ENCODE results near the gene HSP90AA1.
A peak's percentile ranks its signal among the peaks of the same experiment; 100 is the strongest.
"Not testable (repeated sequence)": the region's sequence is repeated elsewhere in the genome, so short reads cannot be mapped to it uniquely, and the experiment has no call there.

HSP90AA1 gene

DNA sequence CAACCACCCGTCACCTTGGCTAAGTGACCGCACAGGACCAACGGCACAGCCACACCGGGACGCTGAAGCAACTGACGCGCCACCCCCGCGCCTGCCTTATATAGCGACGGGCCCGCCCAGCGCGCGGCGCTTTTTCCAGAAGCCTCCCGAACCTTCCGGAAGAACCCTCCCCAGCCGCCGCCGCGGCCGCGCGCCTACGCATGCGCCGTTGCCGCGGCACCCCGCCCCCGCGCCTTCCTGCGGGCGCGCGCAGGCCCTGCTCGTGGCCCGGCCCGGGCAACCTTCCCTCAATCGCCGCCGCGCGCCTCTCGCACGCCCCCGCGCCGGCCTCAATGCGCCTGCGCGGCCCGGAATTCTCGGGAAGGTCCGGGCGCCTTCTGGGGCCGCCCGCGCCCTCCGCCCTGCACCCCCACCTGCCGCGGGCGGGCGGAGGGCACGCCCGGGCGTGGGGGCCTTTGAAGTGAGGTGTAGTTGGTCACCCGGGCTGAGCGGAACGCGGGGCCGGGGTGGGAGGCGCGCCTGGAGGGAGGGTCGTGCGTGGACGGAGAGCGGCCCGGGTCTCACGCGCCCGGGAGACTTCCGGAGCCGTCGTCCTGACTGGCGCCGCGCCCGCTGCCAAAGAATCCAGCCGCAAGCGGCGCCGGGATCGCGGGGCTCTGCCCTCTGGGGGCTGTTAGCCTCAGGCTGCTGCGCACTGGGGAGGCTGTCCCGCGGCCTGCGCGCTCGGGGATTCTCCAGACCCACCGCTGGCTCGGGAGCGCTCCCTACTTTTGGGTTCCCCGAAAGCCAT lies at the start of gene HSP90AA1:
TSS of gene HSP90AA1 (minus strand) at position 73 of the 790 bp plus-strand sequence. CDS start 666 bp downstream, outside the sequence.
- peak; percentile 98 for DNase-seq

DNA sequence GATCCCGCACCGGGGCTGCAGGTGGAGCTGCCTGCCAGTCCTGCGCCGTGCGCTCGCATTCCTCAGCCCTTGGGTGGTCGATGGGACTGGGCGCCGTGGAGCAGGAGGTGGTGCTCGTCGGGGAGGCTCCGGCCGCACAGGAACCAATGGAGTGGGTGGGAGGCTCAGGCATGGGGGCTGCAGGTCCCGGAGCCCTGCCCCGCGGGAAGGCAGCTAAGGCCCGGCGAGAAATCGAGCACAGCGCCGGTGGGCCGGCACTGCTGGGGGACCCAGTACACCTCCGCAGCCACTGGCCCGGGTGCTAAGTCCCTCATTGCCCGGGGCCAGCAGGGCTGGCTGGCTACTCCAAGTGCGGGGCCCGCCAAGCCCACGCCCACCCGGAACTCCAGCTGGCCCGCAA lies 48.6 kb upstream of the HSP90AA1 start:
- DNase-seq = not testable (repeated sequence)

DNA sequence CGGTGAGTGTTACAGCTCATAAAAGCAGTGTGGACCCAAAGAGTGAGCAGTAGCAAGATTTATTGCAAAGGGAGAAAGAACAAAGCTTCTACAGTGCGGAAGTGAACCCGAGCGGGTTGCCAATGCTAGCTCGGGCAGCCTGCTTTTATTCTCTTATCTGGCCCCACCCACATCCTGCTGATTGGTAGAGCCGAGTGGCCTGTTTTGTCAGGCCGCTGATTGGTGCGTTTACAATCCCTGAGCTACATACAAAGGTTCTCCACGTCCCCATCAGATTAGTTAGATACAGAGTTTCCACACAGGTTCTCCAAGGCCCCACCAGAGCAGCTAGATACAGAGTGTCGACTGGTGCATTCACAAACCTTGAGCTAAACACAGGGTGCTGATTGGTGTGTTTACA lies 47.9 kb upstream of the HSP90AA1 start:
- not testable (repeated sequence) for DNase-seq

DNA sequence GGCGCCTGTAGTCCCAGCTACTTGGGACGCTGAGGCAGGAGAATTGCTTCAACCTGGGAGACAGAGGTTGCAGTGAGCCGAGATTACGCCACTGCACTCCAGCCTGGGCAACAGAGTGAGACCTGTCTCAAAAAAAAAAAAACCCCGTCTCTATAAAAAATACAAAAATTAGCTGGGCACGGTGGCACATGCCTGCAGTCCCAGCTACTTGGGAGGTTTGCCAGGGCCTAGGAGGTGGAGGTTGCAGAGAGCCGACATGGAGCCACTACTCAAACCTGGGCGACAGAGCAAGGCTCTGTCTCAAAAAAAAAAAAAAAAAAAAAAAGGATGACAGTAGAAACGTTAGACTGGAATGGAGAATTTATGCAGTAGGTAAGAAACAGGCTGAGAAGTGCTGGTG lies 47.2 kb upstream of the HSP90AA1 start:
- DNase-seq = not testable (repeated sequence)

DNA sequence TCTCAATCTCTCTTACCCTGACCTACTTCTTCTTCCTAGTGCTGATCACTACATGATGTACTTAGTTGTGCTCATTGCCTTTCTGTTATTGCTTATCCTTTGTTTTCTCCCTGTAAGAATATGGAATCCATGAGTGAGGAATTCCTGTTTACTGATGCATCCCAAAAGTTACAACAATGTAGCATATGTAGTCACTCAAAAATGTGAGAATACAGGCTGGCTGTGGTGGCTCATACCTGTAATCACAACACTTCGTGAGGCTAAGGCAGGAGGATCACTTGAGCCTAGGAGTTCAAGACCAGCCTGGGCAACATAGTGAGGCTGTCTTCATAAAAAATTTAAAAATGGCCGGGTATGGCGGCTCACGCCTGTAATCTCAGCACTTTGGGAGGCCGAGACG lies 44.9 kb upstream of the HSP90AA1 start:
- DNase-seq = no peak

DNA sequence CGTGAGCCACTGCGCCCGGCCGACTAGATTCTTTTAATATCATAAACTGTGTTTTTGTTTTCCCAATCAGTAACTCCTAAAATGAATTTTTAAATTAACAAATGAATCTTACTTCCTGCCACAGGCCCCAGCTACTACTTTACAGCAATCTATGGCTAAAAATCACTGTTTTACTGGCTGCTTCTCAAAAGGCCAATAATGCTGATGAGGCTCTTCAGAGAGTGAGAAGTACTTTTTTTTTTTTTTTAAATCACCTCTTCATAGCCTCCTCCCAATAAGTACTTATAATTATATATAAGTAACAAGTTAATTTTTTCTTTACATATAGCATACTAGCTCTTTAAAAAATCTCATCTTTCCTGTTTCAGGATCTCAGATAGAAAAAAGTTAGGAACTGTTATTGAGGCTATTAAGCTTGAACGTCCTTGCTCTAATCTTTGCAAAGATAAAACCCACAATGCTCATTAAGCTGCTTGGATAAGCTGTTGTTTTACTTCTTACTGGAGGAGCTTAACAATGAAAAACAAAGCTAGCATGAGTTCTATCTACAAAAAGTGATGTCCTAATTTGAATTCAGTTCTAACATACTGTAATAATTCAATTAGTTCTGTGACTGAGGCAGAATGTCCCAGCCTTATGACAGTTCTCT lies 40.1 kb upstream of the HSP90AA1 start:
- DNase-seq = no peak

DNA sequence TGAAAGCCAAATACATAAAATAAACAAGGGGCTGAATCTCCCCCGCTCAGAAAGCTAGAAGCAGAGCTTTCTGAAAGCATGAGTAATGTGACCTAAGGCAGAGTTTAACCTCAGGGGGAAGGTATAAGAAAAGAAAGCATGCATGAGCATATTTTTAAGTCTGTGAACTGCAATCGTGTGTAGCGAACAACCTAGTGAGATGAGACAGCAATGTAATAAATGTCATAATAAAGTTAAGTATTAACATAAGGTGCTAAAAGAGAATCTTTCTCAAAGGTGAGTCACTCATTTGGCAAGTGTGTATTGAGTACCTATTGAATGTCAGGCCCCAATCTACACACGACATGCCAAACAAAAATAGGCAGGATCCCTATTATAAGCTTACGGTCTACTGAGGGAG lies 38.7 kb upstream of the HSP90AA1 start:
- DNase-seq = no peak

DNA sequence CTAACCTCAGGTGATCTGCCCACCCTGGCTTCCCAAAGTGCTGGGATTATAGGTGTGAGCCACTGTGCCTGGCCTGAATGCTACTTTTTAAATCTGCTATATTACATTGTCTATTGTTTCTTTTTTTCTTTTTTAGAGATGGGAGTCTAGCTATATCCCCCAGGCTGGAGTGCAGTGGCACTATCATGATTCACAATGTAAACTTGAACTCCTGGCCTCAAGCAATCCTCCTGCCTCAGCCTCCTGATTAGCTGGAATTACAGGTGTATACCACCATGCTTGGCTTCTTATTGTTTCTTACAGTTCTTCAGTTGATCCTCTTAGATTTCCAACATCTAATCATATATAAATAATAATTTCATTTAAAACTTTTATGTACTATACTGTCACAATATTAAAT lies 37.6 kb upstream of the HSP90AA1 start:
- DNase-seq = no peak

DNA sequence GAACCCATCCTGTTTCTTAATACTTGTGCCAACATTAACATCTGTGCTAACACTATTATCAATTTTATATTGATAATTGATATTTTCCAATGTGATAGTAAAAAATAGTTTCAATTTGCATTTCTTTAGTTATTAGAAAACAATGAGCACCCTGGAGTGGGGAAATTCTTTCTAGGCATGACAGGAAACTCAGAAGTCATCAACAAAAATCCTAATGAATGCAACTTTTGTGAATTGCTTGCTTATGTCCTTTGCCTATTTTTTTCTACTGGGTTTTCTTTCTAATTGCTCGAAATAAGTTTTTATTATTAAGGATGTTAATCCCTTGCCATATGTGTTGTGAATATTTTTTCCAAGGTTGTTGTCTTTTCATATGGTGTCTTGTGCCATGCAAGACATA lies 34.7 kb upstream of the HSP90AA1 start:
- DNase-seq = no peak

DNA sequence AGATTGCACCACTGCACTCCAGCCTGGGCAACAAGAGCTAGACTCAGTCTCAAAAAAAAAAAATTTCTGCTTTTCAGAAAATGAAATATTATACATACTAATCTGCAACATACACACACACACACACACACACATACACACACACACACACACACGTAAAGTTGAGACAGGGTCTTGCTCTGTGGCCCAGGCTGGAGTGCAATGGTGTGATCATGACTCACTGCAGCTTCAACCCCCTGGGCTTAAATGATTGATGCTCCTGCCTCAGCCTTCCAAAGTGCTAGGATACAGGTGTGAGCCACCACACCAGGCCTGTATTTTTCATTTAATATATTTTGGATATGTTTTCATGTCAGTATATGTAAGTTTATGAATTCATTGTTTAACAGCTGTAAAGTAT lies 34.0 kb upstream of the HSP90AA1 start:
- DNase-seq = no peak

DNA sequence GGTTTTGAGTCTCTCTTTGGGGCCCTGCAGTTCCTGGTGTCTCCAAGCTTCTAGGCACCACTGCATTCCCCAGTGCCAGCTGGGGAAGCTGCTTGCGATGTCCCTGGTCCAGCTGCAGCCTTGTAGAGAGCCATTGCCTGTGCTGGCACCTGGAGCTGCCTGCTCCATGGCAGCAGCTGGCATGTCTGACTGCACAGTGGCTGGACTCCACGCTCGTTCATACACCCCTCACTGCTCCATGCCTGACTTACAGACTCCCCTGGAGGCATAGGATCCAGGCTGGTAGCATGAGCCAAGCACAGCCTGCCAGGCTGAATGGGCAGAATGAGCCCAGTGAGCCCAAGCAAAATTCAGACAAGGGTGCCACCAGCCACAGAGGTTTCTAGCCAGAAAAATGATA lies 31.0 kb upstream of the HSP90AA1 start:
- DNase-seq = no peak

DNA sequence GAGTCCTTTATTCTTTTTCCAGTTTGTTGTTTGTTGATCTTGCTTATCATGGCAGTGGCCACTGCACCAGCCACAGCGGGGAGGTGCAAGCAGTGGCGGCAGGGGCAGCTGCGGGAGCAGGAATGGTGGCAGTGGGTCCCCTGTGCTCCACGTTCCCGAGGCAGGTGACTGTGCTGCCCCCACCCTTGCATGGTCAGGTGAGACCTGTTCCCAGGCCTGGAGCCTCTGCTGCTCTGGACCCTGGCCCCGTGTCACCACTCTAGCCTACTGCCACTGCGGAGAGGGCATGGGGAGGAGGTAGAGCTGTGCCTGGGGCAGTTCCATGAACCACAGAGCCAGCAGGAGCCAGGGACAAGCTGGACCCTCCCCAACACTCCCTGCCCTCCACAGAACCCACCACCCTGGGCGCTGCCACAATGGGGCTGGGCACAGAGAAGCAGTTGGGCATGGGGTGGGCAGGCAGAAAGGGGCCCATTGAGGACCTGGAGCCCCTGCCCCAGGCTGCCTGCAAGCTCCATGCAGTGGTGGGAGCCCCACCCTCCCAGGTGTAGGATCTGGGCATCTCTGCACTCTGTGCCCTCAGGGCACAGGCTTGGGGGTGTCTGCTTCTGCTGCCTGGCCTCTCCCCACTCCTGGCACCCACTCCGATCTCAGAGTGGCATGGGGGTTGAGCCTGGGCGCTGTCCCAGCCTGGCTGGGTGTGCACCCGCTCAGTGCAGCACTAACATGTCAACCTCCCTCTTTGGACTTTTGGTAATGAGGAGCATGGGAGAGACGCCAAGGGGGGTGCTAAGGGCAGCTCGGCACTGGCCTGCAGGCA lies 29.7 kb upstream of the HSP90AA1 start:
- no peak for DNase-seq

DNA sequence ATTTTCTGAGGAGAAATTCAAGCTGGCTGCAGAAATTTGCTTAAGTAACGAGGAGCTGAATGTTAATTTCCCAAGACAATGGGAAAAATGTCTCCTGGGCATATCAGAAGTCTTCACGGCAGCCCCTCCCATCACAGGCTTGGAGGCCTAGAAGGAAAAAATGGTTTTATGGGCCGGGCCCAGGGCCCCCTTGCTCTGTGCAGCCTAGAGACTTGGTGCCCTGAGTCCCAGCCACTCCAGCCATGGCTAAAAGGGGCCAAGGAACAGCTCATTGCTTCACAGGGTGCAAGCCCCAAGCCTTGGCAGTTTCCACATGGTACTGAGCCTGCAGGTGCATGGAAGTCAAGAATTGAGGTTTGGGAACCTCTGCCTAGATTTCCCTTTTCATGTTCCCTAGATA lies 24.3 kb upstream of the HSP90AA1 start:
- DNase-seq = no peak

DNA sequence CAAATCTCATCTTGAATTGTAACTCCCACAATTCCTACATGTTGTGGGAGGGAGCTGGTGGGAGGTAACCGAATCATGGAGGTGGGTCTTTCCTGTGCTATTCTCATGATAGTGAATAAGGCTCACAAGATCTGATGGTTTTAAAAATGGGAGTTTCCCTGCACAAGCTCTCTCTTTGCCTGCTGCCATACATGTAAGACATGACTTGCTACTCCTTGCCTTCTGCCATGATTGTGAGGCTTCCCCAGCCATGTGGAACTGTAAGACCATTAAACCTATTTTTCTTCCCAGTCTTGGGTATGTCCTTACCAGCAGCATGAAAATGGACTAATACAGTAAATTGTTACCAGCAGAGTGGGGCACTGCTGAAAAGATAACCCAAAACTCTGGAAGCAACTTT lies 22.5 kb upstream of the HSP90AA1 start:
- not testable (repeated sequence) for DNase-seq

DNA sequence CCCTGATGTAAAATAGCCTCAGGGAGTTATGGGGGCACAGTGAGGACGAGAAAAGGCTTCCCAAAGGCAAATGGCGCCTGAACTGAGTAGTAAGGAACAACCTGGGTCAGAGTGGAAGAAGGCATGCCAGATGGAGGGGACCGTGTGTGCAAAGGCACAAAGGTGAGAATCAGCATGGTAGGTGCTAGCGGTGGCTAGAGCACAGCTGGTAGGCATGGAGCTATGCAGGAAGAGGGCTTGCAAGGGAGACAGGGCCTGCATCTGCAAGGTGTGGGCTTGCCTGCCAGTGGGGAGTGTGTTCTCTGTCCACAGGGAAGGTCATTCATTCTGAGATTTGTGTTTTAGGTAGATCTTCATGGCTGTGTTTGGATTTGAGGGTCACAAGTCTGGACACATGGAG lies 18.5 kb upstream of the HSP90AA1 start:
- DNase-seq = no peak

DNA sequence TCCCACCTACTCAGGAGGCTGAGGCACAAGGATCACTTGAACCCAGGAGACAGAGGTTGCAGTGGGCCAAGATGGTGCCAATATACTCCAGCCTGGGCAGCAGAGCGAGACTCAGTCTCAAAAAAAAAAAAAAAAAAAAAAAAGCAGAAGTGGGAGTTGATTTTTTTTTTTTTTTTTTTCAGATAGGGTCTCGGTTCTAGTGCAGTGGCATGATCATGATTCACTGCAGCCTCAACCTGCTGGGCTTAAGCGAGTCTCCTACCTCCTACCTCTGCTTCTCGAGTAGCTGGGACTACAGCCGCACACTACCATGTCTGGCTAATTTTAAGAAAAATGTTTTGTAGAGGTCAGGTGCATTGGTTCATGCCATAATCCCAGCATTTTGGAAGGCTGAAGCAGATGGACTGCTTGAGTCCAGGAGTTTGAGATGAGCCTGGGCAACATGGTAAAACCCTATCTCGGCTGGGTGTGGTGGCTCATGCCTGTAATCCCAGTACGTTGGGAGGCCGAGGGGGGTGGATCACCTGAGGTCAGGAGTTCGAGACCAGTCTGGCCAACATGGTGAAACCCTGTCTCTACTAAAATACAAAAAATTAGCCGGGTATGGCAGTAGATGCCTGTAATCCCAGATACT lies 16.3 kb upstream of the HSP90AA1 start:
- DNase-seq = no peak

DNA sequence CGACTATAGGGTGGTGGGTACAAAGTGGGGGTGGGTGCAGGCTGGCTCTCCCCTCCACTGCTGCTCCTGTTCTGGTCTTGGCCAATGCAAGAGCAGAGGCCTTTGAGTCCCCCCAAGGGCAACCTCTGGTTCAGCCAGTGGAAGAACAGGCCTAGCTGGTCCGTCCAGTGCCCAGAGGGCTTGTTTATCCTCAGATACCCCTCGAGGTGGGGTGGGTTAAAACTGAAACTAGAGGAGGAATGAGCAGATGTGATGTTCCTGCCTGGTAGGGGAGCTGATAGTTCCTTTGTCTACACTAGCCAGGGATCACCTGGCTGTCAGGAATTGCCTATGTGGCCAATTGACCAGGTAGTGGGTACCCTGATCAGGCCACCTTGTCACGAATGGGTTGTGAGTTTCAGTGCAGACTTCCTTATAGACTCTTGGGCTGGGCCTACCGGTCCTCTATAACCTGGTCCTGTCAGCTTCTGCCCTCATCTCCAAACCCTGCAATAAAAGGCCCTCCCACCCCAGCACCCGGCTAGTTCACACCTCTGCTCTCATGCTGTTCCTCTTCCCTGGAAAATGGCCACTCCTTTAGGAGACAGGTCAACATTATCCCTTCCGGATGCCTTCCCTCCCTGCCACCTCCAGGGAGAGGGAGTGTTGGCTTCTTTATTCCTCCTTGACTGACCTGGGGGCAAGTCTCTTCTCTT lies 10.7 kb upstream of the HSP90AA1 start:
- peak; percentile 57 for DNase-seq

DNA sequence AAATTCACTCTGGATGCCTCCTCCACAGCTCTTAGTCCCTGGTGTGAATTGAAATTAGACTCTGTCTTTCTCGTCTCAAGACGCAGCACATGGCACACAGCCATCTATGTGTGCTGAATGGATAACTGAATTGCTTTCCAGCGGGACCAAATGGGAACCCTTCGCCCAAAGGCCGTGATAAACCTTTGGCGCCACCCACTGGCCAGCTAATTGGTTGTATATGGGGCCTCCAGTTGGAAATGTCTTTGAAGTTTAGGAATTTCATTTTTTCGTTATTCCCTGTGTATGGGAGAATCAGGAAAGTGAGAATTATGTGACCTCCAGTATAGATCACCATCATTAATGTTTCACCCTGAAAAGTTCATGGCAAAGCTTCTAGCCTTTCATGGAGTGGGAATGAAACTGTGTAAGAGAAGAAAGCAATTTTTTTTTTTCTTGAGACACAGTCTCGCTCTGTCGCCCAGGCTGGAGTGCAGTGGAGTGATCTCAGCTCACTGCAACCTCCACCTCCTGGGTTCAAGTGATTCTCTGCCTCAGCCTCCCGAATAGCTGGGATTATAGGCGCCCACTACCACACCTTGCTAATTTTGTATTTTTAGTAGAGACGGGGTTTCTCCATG lies 9.8 kb upstream of the HSP90AA1 start:
- peak; percentile 90 for DNase-seq

DNA sequence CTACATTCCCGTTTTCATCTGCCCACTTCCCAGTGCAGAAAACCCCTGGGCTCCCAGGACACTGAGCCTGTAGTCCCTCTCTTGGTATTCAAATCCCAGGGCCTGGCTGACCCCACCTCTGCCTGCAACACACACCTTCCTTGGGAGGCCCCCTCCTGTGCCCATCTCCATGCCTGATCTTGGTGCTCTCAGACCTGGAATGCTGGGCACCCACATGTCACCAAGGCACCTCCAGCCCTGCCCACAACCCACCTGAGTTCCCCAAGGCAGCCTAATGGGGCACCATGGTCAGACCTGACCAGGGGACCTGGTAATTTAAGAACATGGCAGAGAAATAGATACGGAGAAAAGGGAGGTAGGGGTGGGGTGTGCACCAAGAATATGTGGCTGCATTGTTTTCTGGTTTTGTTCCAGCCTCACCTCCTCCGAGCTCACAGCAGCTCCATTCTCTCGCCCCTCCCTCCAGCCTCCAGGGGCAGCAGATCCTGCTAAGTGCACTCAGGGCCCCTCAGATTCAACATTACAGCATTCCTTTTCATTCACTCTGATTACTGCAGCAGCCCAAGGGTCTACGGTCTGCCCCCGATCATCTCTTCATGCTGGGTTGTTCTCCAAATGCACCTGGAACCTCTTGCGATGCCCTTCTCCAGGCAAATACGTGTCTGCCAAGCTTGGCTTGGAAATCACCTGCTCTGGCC lies 9.2 kb upstream of the HSP90AA1 start:
- peak; percentile 22 for DNase-seq

DNA sequence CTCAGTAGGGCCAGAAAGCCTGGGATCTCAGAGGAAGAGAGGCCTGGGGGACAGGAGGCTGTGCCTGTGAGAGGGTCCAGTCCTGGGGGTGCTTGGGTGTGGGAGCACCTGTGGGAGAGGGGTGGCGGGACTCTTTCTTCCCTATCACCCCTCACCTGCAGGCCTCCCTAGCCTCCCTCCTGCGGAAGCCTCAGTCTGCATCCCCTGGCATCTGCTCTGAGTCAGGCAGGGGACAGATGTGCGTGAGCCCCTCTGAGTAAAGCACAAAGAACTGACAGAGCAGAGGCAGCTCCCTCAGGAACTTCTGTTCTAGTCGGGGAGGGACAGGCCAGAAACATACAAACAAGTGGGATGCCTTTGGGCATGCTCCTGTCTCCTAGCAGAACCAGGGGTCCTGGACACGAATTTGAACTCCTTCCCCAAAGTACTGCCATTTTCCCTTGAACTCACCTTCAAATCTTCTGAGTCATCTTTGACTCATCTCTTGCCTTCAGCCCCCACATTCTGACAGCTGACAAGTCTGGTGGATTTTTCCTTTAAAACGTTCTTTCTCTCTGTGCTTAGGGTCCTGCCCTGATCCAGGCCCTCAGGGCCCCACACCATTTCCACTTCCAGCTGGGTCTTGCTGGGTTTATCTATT lies 8.5 kb upstream of the HSP90AA1 start:
- no peak for DNase-seq

DNA sequence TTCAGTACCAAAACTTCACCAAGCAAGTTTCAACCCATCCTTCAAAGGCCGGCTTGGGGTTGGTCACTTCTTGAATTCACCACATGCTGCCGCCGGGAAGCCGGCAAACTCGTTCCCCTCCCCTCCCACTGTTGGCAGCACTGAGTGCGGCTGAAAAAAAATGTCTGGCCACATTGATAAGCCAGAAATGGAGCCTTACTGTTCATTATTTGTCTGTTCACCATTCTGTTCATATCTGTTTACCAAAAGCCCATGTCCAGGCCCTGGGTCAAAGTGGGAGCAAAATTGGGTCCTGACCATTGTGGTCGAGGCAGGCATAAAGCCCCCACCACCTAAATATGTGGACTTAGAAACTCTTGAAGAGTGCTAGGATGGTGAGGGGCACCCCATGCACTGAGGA lies 7.3 kb upstream of the HSP90AA1 start:
- DNase-seq = no peak

All from activated effector memory CD4-positive, alpha-beta T cell treated with anti-CD3 and anti-CD28 coated beads, Interleukin-2, amount 50 U/mL, for 16 hours (primary cell).